Mesenchymal stem cell (in vitro differentiated cells and primary cell): ENCODE results near the gene C19orf25.
A peak's percentile ranks its signal among the peaks of the same experiment; 100 is the strongest.

Experiments used
- DNase-seq: peaks from one replicate; pipeline ENCODE4 v3.0.0-alpha.2; 2013
- H2AFZ ChIP-seq: one replicate; pipeline ENCODE4 v1.6.1; 2013; ENCODE audit warnings: low read depth, mild to moderate bottlenecking, control low read depth, inconsistent platforms, low read length, moderate library complexity
- H2AK5ac ChIP-seq: 2 replicates; pipeline ENCODE4 v1.6.1; 2013; ENCODE audit warnings: low read length, moderate library complexity, mild to moderate bottlenecking, inconsistent platforms; ENCODE audit not compliant: severe bottlenecking
- H2BK120ac ChIP-seq: one replicate; pipeline ENCODE4 v1.6.1; 2013; ENCODE audit warnings: low read depth, mild to moderate bottlenecking, inconsistent platforms, low read length, moderate library complexity
- H2BK12ac ChIP-seq, 2 experiments: one replicate each; pipeline ENCODE4 v1.6.1; 2013; ENCODE audit warnings: inconsistent platforms in 2 of 2, low read length in 2 of 2, mild to moderate bottlenecking in 2 of 2, moderate library complexity in 2 of 2, control low read depth in 1 of 2
- H2BK15ac ChIP-seq: one replicate; pipeline ENCODE4 v1.6.1; 2013; ENCODE audit warnings: mild to moderate bottlenecking, low read depth, inconsistent platforms; ENCODE audit not compliant: poor library complexity, severe bottlenecking
- H2BK5ac ChIP-seq: 2 replicates; pipeline ENCODE4 v1.6.1; 2013; ENCODE audit warnings: low read depth, mild to moderate bottlenecking, low read length, control low read depth, inconsistent platforms; ENCODE audit not compliant: poor library complexity, severe bottlenecking
- H3K14ac ChIP-seq, 2 experiments: one replicate each; pipeline ENCODE4 v1.6.1; 2013; ENCODE audit warnings: inconsistent platforms in 2 of 2, low read length in 2 of 2, control low read depth in 1 of 2, mild to moderate bottlenecking in 1 of 2, moderate library complexity in 1 of 2
- H3K18ac ChIP-seq, 2 experiments: one replicate each; pipeline ENCODE4 v1.6.1; 2013; ENCODE audit warnings: inconsistent platforms in 2 of 2, low read length in 2 of 2, control low read depth in 1 of 2, low read depth in 1 of 2, mild to moderate bottlenecking in 1 of 2
- H3K23ac ChIP-seq, 2 experiments: one replicate each; pipeline ENCODE4 v1.6.1; 2013; ENCODE audit warnings: inconsistent platforms in 2 of 2, low read length in 2 of 2, mild to moderate bottlenecking in 2 of 2, moderate library complexity in 2 of 2, control low read depth in 1 of 2
- H3K27ac ChIP-seq: 2 replicates; pipeline ENCODE4 v1.5.1; 2013; ENCODE audit warnings: mild to moderate bottlenecking, moderate library complexity, low read length, control low read depth, inconsistent platforms; ENCODE audit not compliant: poor library complexity, severe bottlenecking
- H3K27me3 ChIP-seq, 2 experiments: 2 replicates each; pipeline versions ENCODE4 v1.6.1 to v1.7.0; 2013; ENCODE audit warnings: low read length in 2 of 2, mild to moderate bottlenecking in 2 of 2, moderate library complexity in 2 of 2, control low read depth in 1 of 2, inconsistent platforms in 1 of 2; ENCODE audit not compliant: control insufficient read depth in 1 of 2, insufficient read depth in 1 of 2
- H3K36me3 ChIP-seq, 2 experiments: 2 replicates each; pipeline versions ENCODE4 v1.6.1 to v1.7.0; 2013; ENCODE audit warnings: low read length in 2 of 2, control low read depth in 1 of 2, inconsistent platforms in 1 of 2, low read depth in 1 of 2, mild to moderate bottlenecking in 1 of 2; ENCODE audit not compliant: insufficient read depth in 2 of 2, control insufficient read depth in 1 of 2
- H3K4ac ChIP-seq, 2 experiments: one replicate each; pipeline ENCODE4 v1.6.1; 2013; ENCODE audit warnings: inconsistent platforms in 2 of 2, low read length in 2 of 2, mild to moderate bottlenecking in 2 of 2, moderate library complexity in 2 of 2, control low read depth in 1 of 2, low read depth in 1 of 2
- H3K4me1 ChIP-seq: 2 replicates; pipeline ENCODE4 v1.6.1; 2013; ENCODE audit warnings: low read depth, low read length, control low read depth; ENCODE audit not compliant: control insufficient read depth, insufficient read depth
- H3K4me2 ChIP-seq: 2 replicates; pipeline ENCODE4 v1.6.1; 2013; ENCODE audit warnings: low read length, mild to moderate bottlenecking, inconsistent platforms; ENCODE audit not compliant: poor library complexity, severe bottlenecking
- H3K4me3 ChIP-seq, 2 experiments: 2 replicates each; pipeline versions ENCODE4 v1.5.1 to v1.7.0; 2013; ENCODE audit warnings: low read length in 2 of 2, mild to moderate bottlenecking in 2 of 2, control low read depth in 1 of 2, low read depth in 1 of 2; ENCODE audit not compliant: insufficient read depth in 1 of 2
- H3K79me1 ChIP-seq: replicated peaks from 2 replicates; pipeline ENCODE4 v1.6.1; 2013; ENCODE audit warnings: mild to moderate bottlenecking, control low read depth, low read length, inconsistent platforms; ENCODE audit not compliant: poor library complexity, severe bottlenecking
- H3K9ac ChIP-seq: 2 replicates; pipeline ENCODE4 v1.7.0; 2013; ENCODE audit warnings: mild to moderate bottlenecking, low read length, moderate library complexity
- H3K9me3 ChIP-seq: 2 replicates; pipeline ENCODE4 v1.7.0; 2013; ENCODE audit warnings: mild to moderate bottlenecking, low read length; ENCODE audit not compliant: control insufficient read depth
- H4K8ac ChIP-seq: one replicate; pipeline ENCODE4 v1.6.1; 2013; ENCODE audit warnings: inconsistent platforms, mild to moderate bottlenecking, low read length, moderate library complexity
- H4K91ac ChIP-seq: one replicate; pipeline ENCODE4 v1.6.1; 2013; ENCODE audit warnings: mild to moderate bottlenecking, low read length, inconsistent platforms
- WGBS: methylation state at CpG from one replicate; pipeline ENCODE4 v1.1.7; 2013; ENCODE audit warnings: mixed read lengths; 5-methylcytosine and 5-hydroxymethylcytosine counted together

The C19orf25 gene

GRCh38 chr19:1433119-1434039 is 45.6 kb downstream of the C19orf25 start:
- Histone ChIP-seq H3K23ac (no peak overlapping the region), H3K9ac (no peak overlapping the region), H2AK5ac (no peak overlapping the region), H3K14ac (no peak overlapping the region), H3K27me3 (no peaks in the 10 kb centered on the region), H3K4me3 (no peak overlapping the region), H3K18ac (no peak overlapping the region), H2BK5ac (no peak overlapping the region), H2BK120ac (no peak overlapping the region), H3K4ac (no peak overlapping the region), H3K9me3 (no peaks in the 10 kb centered on the region), H3K4me2 (no peak overlapping the region), H3K27ac (no peak overlapping the region), H3K79me1 (peaks cover 55% of the 10 kb centered on the region), H2BK15ac (no peak overlapping the region), H2AFZ (no peak overlapping the region), H2BK12ac (no peak overlapping the region), H4K91ac (no peak overlapping the region), H4K8ac (no peak overlapping the region), H3K36me3 (peaks cover 63 to 70% of the 10 kb centered on the region in 2 experiments), H3K4me1 (peaks cover 7% of the 10 kb centered on the region)
- WGBS: 95% methylated on average over 42 of the region's 47 CpGs
- no peak for DNase-seq

GRCh38 chr19:1432507-1432887 is 46.5 kb downstream of the C19orf25 start:
- DNase-seq: no peak
- no peak overlapping the region for H3K4ac ChIP-seq
- H2BK120ac ChIP-seq: no peak overlapping the region
- no peaks in the 10 kb centered on the region for H3K9me3 ChIP-seq
- H2BK12ac ChIP-seq: no peak overlapping the region
- no peaks in the 10 kb centered on the region for H3K27me3 ChIP-seq
- H3K14ac ChIP-seq: no peak overlapping the region
- 97% methylated on average over 16 of the region's 16 CpGs for WGBS
- no peak overlapping the region for H4K91ac ChIP-seq
- H3K23ac ChIP-seq: no peak overlapping the region
- peaks cover 72 to 74% of the 10 kb centered on the region in 2 experiments for H3K36me3 ChIP-seq
- H2AK5ac ChIP-seq: no peak overlapping the region
- no peak overlapping the region for H3K9ac ChIP-seq
- H3K4me2 ChIP-seq: no peak overlapping the region
- no peak overlapping the region for H2AFZ ChIP-seq
- no peak overlapping the region for H2BK15ac ChIP-seq
- no peak overlapping the region for H2BK5ac ChIP-seq
- no peak overlapping the region for H3K27ac ChIP-seq
- H3K4me1 ChIP-seq: peaks cover 3% of the 10 kb centered on the region
- no peak overlapping the region for H3K18ac ChIP-seq
- H4K8ac ChIP-seq: no peak overlapping the region
- peaks cover 63% of the 10 kb centered on the region for H3K79me1 ChIP-seq
- no peak overlapping the region for H3K4me3 ChIP-seq

- Histone ChIP-seq H4K91ac (peak overlapping the region; percentile 61), H3K23ac (no peak overlapping the region), H2AK5ac (no peak overlapping the region), H2BK12ac (no peak overlapping the region), H3K27ac (no peak overlapping the region), H2BK5ac (no peak overlapping the region), H2AFZ (no peak overlapping the region), H3K4me1 (peaks cover 3% of the 10 kb centered on the region), H3K9ac (no peak overlapping the region), H3K9me3 (no peaks in the 10 kb centered on the region), H2BK120ac (no peak overlapping the region), H2BK15ac (no peak overlapping the region), H3K14ac (no peak overlapping the region), H4K8ac (peak overlapping the region; percentile 28), H3K27me3 (no peaks in the 10 kb centered on the region), H3K4ac (no peak overlapping the region), H3K18ac (no peak overlapping the region), H3K4me2 (no peak overlapping the region), H3K79me1 (peaks cover 69% of the 10 kb centered on the region), H3K4me3 (peak overlapping the region in 1 of 2 experiments; percentile 11), H3K36me3 (peaks cover 78 to 80% of the 10 kb centered on the region in 2 experiments)
- DNase-seq: no peak
- WGBS: 96% methylated on average over 24 of the region's 24 CpGs
These were observed 47.1 kb downstream of the C19orf25 start for GRCh38 chr19:1431759-1432506.

GRCh38 chr19:1430246-1430645 is 48.8 kb downstream of the C19orf25 start:
- Histone ChIP-seq H3K4ac (no peak overlapping the region), H3K27ac (no peak overlapping the region), H3K4me3 (no peak overlapping the region), H2BK12ac (peak overlapping the region in 1 of 2 experiments; percentile 31), H2BK120ac (no peak overlapping the region), H3K36me3 (peaks cover 84 to 88% of the 10 kb centered on the region in 2 experiments), H3K4me2 (no peak overlapping the region), H2AFZ (no peak overlapping the region), H2BK5ac (no peak overlapping the region), H2BK15ac (no peak overlapping the region), H3K23ac (no peak overlapping the region), H3K79me1 (peaks cover 72% of the 10 kb centered on the region), H3K9me3 (no peaks in the 10 kb centered on the region), H3K14ac (no peak overlapping the region), H3K27me3 (no peaks in the 10 kb centered on the region), H3K4me1 (peaks cover 1% of the 10 kb centered on the region), H4K8ac (no peak overlapping the region), H2AK5ac (no peak overlapping the region), H3K18ac (no peak overlapping the region), H4K91ac (no peak overlapping the region), H3K9ac (no peak overlapping the region)
- 97% methylated on average over 11 of the region's 14 CpGs for WGBS
- DNase-seq: no peak
